ENCODE data around the gene COL6A3. TPM values are rescaled to one million over a fixed set of nuclear protein-coding genes. Genes with fewer than 3 reads are reported as not detected.
"Not testable (repeated sequence)": the region's sequence is repeated elsewhere in the genome, so short reads cannot be mapped to it uniquely, and the experiment has no call there.

The COL6A3 gene
- total RNA-seq, 2 experiments from 2014 or later, result 2.5 to 3.0 TPM

- H3K4me3 Mint-ChIP-seq, result no peak overlapping the region
- no peak for DNase-seq
- CTCF ChIA-PET, result no interaction called here
- no peak overlapping the region for H3K27ac Mint-ChIP-seq
- H3K9me3 Mint-ChIP-seq, result no peaks in the 10 kb centered on the region
- H3K36me3 Mint-ChIP-seq (ENCODE audit: low read depth), result no peaks in the 10 kb centered on the region
- intact Hi-C loops (cut with micrococcal nuclease), result no loop called here
- no peaks in the 10 kb centered on the region for H3K27me3 Mint-ChIP-seq (ENCODE audit: low read depth)
- H3K4me1 Mint-ChIP-seq (ENCODE audit: low read depth), result no peaks in the 10 kb centered on the region
These were observed 99.3 kb downstream of the COL6A3 start for GRCh38 chr2:237314681-237315080.

GRCh38 chr2:237314198-237314597 lies 99.8 kb downstream of the COL6A3 start:
- H3K4me3 Mint-ChIP-seq, result no peak overlapping the region
- no peak overlapping the region for H3K27ac Mint-ChIP-seq
- intact Hi-C loops (cut with micrococcal nuclease), result no loop called here
- H3K27me3 Mint-ChIP-seq (ENCODE audit: low read depth), result peaks cover 3% of the 10 kb centered on the region
- CTCF ChIA-PET, result no interaction called here
- H3K36me3 Mint-ChIP-seq (ENCODE audit: low read depth), result no peaks in the 10 kb centered on the region
- DNase-seq, result no peak
- H3K9me3 Mint-ChIP-seq, result no peaks in the 10 kb centered on the region
- H3K4me1 Mint-ChIP-seq (ENCODE audit: low read depth), result no peaks in the 10 kb centered on the region

GRCh38 chr2:237312021-237312755 lies 101.8 kb downstream of the COL6A3 start:
- Mint-ChIP-seq H3K4me1 (ENCODE audit: low read depth) (no peaks in the 10 kb centered on the region), H3K36me3 (ENCODE audit: low read depth) (no peaks in the 10 kb centered on the region), H3K9me3 (no peaks in the 10 kb centered on the region), H3K4me3 (no peak overlapping the region), H3K27ac (no peak overlapping the region), H3K27me3 (ENCODE audit: low read depth) (peaks cover 9% of the 10 kb centered on the region)
- CTCF ChIA-PET, result interaction anchor here (1.0 to 1.5 kb wide), 3 partner anchors 9 to 109 kb away, joined by 3 to 5 read pairs (median 3); no protein-coding TSS in a partner anchor
- intact Hi-C loops (cut with micrococcal nuclease), result no loop called here
- DNase-seq, result no peak

- no peaks in the 10 kb centered on the region for H3K36me3 Mint-ChIP-seq (ENCODE audit: low read depth)
- intact Hi-C loops (cut with micrococcal nuclease), result no loop called here
- DNase-seq, result no peak
- no peak overlapping the region for H3K27ac Mint-ChIP-seq
- CTCF ChIA-PET, result interaction anchor here (1.4 kb wide), 1 partner anchor 19 kb away, joined by 3 read pairs; no protein-coding TSS in a partner anchor
- H3K4me3 Mint-ChIP-seq, result no peak overlapping the region
- H3K4me1 Mint-ChIP-seq (ENCODE audit: low read depth), result no peaks in the 10 kb centered on the region
- no peaks in the 10 kb centered on the region for H3K9me3 Mint-ChIP-seq
- peaks cover 9% of the 10 kb centered on the region for H3K27me3 Mint-ChIP-seq (ENCODE audit: low read depth)
These were observed 103.3 kb downstream of the COL6A3 start for GRCh38 chr2:237310515-237311114.

- Mint-ChIP-seq H3K36me3 (ENCODE audit: low read depth) (no peaks in the 10 kb centered on the region), H3K9me3 (peaks cover under 1% of the 10 kb centered on the region), H3K4me3 (no peak overlapping the region), H3K27ac (no peak overlapping the region), H3K27me3 (ENCODE audit: low read depth) (peaks cover 9% of the 10 kb centered on the region), H3K4me1 (ENCODE audit: low read depth) (no peaks in the 10 kb centered on the region)
- no peak for DNase-seq
- CTCF ChIA-PET, result no interaction called here
- intact Hi-C loops (cut with micrococcal nuclease), result no loop called here
These were observed 104.5 kb downstream of the COL6A3 start for GRCh38 chr2:237309416-237309815.

GRCh38 chr2:237309011-237309410 lies 105.0 kb downstream of the COL6A3 start:
- no peak for DNase-seq
- CTCF ChIA-PET, result no interaction called here
- Mint-ChIP-seq H3K27ac (no peak overlapping the region), H3K9me3 (peaks cover 5% of the 10 kb centered on the region), H3K36me3 (ENCODE audit: low read depth) (no peaks in the 10 kb centered on the region), H3K4me3 (no peak overlapping the region), H3K4me1 (ENCODE audit: low read depth) (no peaks in the 10 kb centered on the region), H3K27me3 (ENCODE audit: low read depth) (peaks cover 9% of the 10 kb centered on the region)
- intact Hi-C loops (cut with micrococcal nuclease), result no loop called here

- no peak for DNase-seq
- Mint-ChIP-seq H3K27ac (no peak overlapping the region), H3K9me3 (peaks cover 7% of the 10 kb centered on the region), H3K4me1 (ENCODE audit: low read depth) (no peaks in the 10 kb centered on the region), H3K27me3 (ENCODE audit: low read depth) (peaks cover 9% of the 10 kb centered on the region), H3K36me3 (ENCODE audit: low read depth) (no peaks in the 10 kb centered on the region), H3K4me3 (no peak overlapping the region)
- intact Hi-C loops (cut with micrococcal nuclease), result no loop called here
- CTCF ChIA-PET, result interaction anchor here (0.6 kb wide), 1 partner anchor 15 kb away, joined by 3 read pairs; no protein-coding TSS in a partner anchor
These were observed 106.5 kb downstream of the COL6A3 start for GRCh38 chr2:237307474-237307873.

GRCh38 chr2:237306787-237307170 lies 107.2 kb downstream of the COL6A3 start:
- no peak for DNase-seq
- H3K4me3 Mint-ChIP-seq, result no peak overlapping the region
- no peaks in the 10 kb centered on the region for H3K36me3 Mint-ChIP-seq (ENCODE audit: low read depth)
- no peak overlapping the region for H3K27ac Mint-ChIP-seq
- H3K9me3 Mint-ChIP-seq, result peaks cover 8% of the 10 kb centered on the region
- peaks cover 9% of the 10 kb centered on the region for H3K27me3 Mint-ChIP-seq (ENCODE audit: low read depth)
- intact Hi-C loops (cut with micrococcal nuclease), result no loop called here
- no peaks in the 10 kb centered on the region for H3K4me1 Mint-ChIP-seq (ENCODE audit: low read depth)
- CTCF ChIA-PET, result no interaction called here

- Mint-ChIP-seq H3K36me3 (ENCODE audit: low read depth) (no peaks in the 10 kb centered on the region), H3K27me3 (ENCODE audit: low read depth) (peaks cover 9% of the 10 kb centered on the region), H3K27ac (no peak overlapping the region), H3K9me3 (peaks cover 8% of the 10 kb centered on the region), H3K4me1 (ENCODE audit: low read depth) (no peaks in the 10 kb centered on the region), H3K4me3 (no peak overlapping the region)
- no peak for DNase-seq
- CTCF ChIA-PET, result no interaction called here
- intact Hi-C loops (cut with micrococcal nuclease), result no loop called here
These were observed 107.7 kb downstream of the COL6A3 start for GRCh38 chr2:237306083-237306786.

GRCh38 chr2:237305579-237305978 lies 108.4 kb downstream of the COL6A3 start:
- no peaks in the 10 kb centered on the region for H3K36me3 Mint-ChIP-seq (ENCODE audit: low read depth)
- DNase-seq, result no peak
- no peaks in the 10 kb centered on the region for H3K4me1 Mint-ChIP-seq (ENCODE audit: low read depth)
- no peak overlapping the region for H3K4me3 Mint-ChIP-seq
- H3K27me3 Mint-ChIP-seq (ENCODE audit: low read depth), result peaks cover 9% of the 10 kb centered on the region
- peaks cover 8% of the 10 kb centered on the region for H3K9me3 Mint-ChIP-seq
- CTCF ChIA-PET, result no interaction called here
- intact Hi-C loops (cut with micrococcal nuclease), result no loop called here
- no peak overlapping the region for H3K27ac Mint-ChIP-seq

GRCh38 chr2:237304763-237305514 lies 109.0 kb downstream of the COL6A3 start:
- H3K36me3 Mint-ChIP-seq (ENCODE audit: low read depth), result no peaks in the 10 kb centered on the region
- H3K27me3 Mint-ChIP-seq (ENCODE audit: low read depth), result peaks cover 9% of the 10 kb centered on the region
- H3K4me1 Mint-ChIP-seq (ENCODE audit: low read depth), result no peaks in the 10 kb centered on the region
- peaks cover 8% of the 10 kb centered on the region for H3K9me3 Mint-ChIP-seq
- intact Hi-C loops (cut with micrococcal nuclease), result no loop called here
- DNase-seq, result no peak
- no peak overlapping the region for H3K4me3 Mint-ChIP-seq
- no peak overlapping the region for H3K27ac Mint-ChIP-seq
- CTCF ChIA-PET, result no interaction called here

- H3K27me3 Mint-ChIP-seq (ENCODE audit: low read depth); DNase-seq; H3K36me3 Mint-ChIP-seq (ENCODE audit: low read depth); H3K9me3 Mint-ChIP-seq; H3K4me1 Mint-ChIP-seq (ENCODE audit: low read depth); H3K4me3 Mint-ChIP-seq; intact Hi-C loops (cut with micrococcal nuclease); H3K27ac Mint-ChIP-seq: not testable (repeated sequence)
- CTCF ChIA-PET, result interaction anchor here (0.9 kb wide), 1 partner anchor 149 kb away, joined by 3 read pairs; no protein-coding TSS in a partner anchor
These were observed 110.7 kb downstream of the COL6A3 start for GRCh38 chr2:237303244-237303643.

Data from activated naive CD4-positive, alpha-beta T cell treated with anti-CD3 and anti-CD28 coated beads for 36 hours (primary cell).